Measurements from ENCODE around the gene PANK4.

Gene PANK4

DNA sequence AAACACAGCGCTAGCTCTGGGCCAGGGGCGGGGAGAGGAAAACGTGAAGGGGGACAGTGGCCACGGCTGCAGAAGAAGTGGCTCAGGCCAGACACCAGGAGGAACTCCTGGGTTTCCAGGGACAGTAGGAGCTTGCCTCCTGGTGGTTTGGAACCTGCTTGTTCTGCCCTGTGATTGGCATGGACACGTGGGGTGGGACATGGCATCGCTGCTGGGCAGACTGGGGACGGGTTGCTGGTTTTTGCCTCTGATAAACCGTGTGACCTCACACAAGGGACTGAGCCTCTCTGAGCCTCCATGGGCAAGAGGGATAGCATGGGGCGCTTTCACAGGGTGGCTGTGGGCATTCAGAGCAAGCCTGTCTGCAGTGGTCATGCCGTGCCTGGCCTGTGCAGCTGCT, 57.9 kb downstream of the PANK4 start:
- no peak overlapping the region for H3K4me2 ChIP-seq (ENCODE audit: low read depth, low read length)
- no peaks in the 10 kb centered on the region for H3K9me3 ChIP-seq (replicated peaks; ENCODE audit: insufficient read depth, low read length)
- H3F3A ChIP-seq (ENCODE audit: insufficient read depth, low read length), result no peaks in the 10 kb centered on the region
- no peaks in the 10 kb centered on the region for H3K9me2 ChIP-seq (replicated peaks; ENCODE audit: insufficient read depth, low read length)
- H3K4me3 ChIP-seq (ENCODE audit: low read length), result no peak overlapping the region
- no peaks in the 10 kb centered on the region for H4K20me1 ChIP-seq (ENCODE audit: insufficient read depth, low read length)
- TF ChIP-seq EZH2 (optimal IDR thresholded peaks at IDR 0.05; ENCODE audit: low read depth, low read length) (no peak), EZH2phosphoT487 (IDR thresholded peaks at IDR 0.05; ENCODE audit: low read length) (no peak)
- TF ChIP-seq, protein P1, sequence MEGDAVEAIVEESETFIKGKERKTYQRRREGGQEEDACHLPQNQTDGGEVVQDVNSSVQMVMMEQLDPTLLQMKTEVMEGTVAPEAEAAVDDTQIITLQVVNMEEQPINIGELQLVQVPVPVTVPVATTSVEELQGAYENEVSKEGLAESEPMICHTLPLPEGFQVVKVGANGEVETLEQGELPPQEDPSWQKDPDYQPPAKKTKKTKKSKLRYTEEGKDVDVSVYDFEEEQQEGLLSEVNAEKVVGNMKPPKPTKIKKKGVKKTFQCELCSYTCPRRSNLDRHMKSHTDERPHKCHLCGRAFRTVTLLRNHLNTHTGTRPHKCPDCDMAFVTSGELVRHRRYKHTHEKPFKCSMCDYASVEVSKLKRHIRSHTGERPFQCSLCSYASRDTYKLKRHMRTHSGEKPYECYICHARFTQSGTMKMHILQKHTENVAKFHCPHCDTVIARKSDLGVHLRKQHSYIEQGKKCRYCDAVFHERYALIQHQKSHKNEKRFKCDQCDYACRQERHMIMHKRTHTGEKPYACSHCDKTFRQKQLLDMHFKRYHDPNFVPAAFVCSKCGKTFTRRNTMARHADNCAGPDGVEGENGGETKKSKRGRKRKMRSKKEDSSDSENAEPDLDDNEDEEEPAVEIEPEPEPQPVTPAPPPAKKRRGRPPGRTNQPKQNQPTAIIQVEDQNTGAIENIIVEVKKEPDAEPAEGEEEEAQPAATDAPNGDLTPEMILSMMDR (IDR thresholded peaks at IDR 0.05; ENCODE audit: low read length), result no peak
- no peak for DNase-seq
- no peaks in the 10 kb centered on the region for H3K79me2 ChIP-seq (ENCODE audit: low read length)
- no peak overlapping the region for H2AFZ ChIP-seq (ENCODE audit: low read length)
- no peaks in the 10 kb centered on the region for H3K4me1 ChIP-seq (ENCODE audit: low read length)
- no peaks in the 10 kb centered on the region for H3K36me3 ChIP-seq (replicated peaks; ENCODE audit: insufficient read depth, low read length)
- H3K9ac ChIP-seq (ENCODE audit: low read length), result no peak overlapping the region
- peaks cover 89% of the 10 kb centered on the region for H3K27me3 ChIP-seq (replicated peaks; ENCODE audit: insufficient read depth, low read length)
- H3K27ac ChIP-seq (ENCODE audit: low read length), result no peak overlapping the region

DNA sequence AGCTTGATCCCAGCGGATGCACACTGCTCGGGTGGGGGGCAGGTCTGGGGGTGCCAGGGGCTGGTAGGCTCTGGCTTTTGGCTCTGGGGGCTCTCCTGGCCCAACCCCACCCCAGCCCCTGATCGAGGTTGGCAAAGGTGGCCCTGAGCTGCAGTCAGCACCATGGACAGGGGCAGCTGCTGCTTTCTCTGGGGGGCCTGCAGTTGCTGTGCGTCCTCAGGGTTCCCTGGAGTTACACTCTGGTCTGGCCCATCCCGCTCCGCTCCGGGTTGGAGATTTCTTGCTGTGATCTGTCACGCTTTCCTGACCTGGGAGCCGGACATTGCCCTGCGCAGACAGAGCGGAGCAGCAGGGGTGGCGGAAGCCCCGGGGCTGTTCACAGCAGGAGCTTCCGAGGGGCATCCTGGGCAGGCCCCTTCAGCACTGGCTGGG, 58.3 kb downstream of the PANK4 start:
- Histone ChIP-seq H3K9ac (ENCODE audit: low read length) (no peak overlapping the region), H2AFZ (ENCODE audit: low read length) (no peak overlapping the region), H3K4me3 (ENCODE audit: low read length) (no peak overlapping the region), H3F3A (ENCODE audit: insufficient read depth, low read length) (no peaks in the 10 kb centered on the region), H3K27me3 (replicated peaks; ENCODE audit: insufficient read depth, low read length) (peaks cover 90% of the 10 kb centered on the region), H3K4me1 (ENCODE audit: low read length) (no peaks in the 10 kb centered on the region), H3K79me2 (ENCODE audit: low read length) (no peaks in the 10 kb centered on the region), H4K20me1 (ENCODE audit: insufficient read depth, low read length) (no peaks in the 10 kb centered on the region), H3K27ac (ENCODE audit: low read length) (no peak overlapping the region), H3K9me2 (replicated peaks; ENCODE audit: insufficient read depth, low read length) (no peaks in the 10 kb centered on the region), H3K9me3 (replicated peaks; ENCODE audit: insufficient read depth, low read length) (no peaks in the 10 kb centered on the region), H3K4me2 (ENCODE audit: low read depth, low read length) (no peak overlapping the region), H3K36me3 (replicated peaks; ENCODE audit: insufficient read depth, low read length) (no peaks in the 10 kb centered on the region)
- TF ChIP-seq EZH2 (optimal IDR thresholded peaks at IDR 0.05; ENCODE audit: low read depth, low read length) (no peak), EZH2phosphoT487 (IDR thresholded peaks at IDR 0.05; ENCODE audit: low read length) (no peak)
- TF ChIP-seq, protein P1 (IDR thresholded peaks at IDR 0.05; ENCODE audit: low read length), result no peak
- peak; percentile 22 for DNase-seq

DNA sequence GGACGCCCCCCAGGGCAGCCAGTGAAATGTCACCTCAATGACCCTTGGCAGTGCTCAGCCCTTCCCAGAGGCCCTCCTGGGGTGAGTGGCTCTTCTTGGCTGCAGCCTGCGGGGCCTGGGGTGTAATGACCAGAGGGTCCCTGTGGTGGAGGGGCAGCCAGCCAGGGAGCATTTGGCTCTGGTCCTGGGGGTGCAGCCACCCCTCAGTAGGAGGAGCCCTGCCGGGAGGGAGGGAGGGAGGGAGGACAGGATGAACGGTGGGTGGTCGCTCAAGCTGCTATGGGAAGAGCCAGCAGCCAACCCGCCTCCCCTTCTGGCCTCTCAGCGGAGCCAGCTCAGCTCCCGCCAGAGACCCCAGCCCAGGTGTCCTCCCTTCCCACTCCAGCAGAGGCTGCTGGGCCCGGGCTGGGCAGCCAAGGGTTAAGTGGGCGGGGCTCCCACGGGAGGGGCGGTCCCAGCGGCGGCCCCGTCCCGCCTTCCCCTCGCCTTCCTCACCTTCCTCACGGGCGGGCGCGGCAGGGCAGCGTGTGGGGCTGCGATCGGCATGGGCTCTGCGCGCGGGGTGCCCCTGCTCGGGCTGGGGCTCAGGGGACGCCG, 59.3 kb downstream of the PANK4 start:
- Histone ChIP-seq H3K4me3 (ENCODE audit: low read length) (no peak overlapping the region), H3F3A (ENCODE audit: insufficient read depth, low read length) (no peaks in the 10 kb centered on the region), H3K9me2 (replicated peaks; ENCODE audit: insufficient read depth, low read length) (no peaks in the 10 kb centered on the region), H3K36me3 (replicated peaks; ENCODE audit: insufficient read depth, low read length) (no peaks in the 10 kb centered on the region), H3K27me3 (replicated peaks; ENCODE audit: insufficient read depth, low read length) (peaks cover 89% of the 10 kb centered on the region), H3K79me2 (ENCODE audit: low read length) (no peaks in the 10 kb centered on the region), H3K4me2 (ENCODE audit: low read depth, low read length) (no peak overlapping the region), H2AFZ (ENCODE audit: low read length) (no peak overlapping the region), H3K4me1 (ENCODE audit: low read length) (no peaks in the 10 kb centered on the region), H4K20me1 (ENCODE audit: insufficient read depth, low read length) (no peaks in the 10 kb centered on the region), H3K9me3 (replicated peaks; ENCODE audit: insufficient read depth, low read length) (no peaks in the 10 kb centered on the region), H3K9ac (ENCODE audit: low read length) (no peak overlapping the region), H3K27ac (ENCODE audit: low read length) (no peak overlapping the region)
- DNase-seq, result no peak
- TF ChIP-seq EZH2 (optimal IDR thresholded peaks at IDR 0.05; ENCODE audit: low read depth, low read length) (no peak), EZH2phosphoT487 (IDR thresholded peaks at IDR 0.05; ENCODE audit: low read length) (no peak)
- TF ChIP-seq, protein P1 (IDR thresholded peaks at IDR 0.05; ENCODE audit: low read length), result no peak

All from MM.1S (cell line).